Activated T-cell treated with anti-CD3 and anti-CD28 coated beads, Interleukin-2, amount 50 U/mL, for 4 hours (primary cell): ENCODE results near the gene NME4. TPM values are rescaled to one million over a fixed set of nuclear protein-coding genes. Genes with fewer than 3 reads are reported as not detected.
A peak's percentile ranks its signal among the peaks of the same experiment; 100 is the strongest.

Experiments used
- ATAC-seq, 2 donors: fragments of 200-7000 bp; cut with Tn5 transposase; one replicate each; pipeline ENCODE4 v1.10.0; 2021
- DNase-seq: peaks from one replicate; pipeline ENCODE4 v3.0.0-alpha.2; 2020
- H3K27me3 Mint-ChIP-seq: one replicate; pipeline ENCODE4 v1.8.0; 2021; ENCODE audit warnings: low read depth, mixed read lengths
- H3K36me3 Mint-ChIP-seq: one replicate; pipeline ENCODE4 v1.8.0; 2022; ENCODE audit warnings: mixed read lengths; ENCODE audit not compliant: insufficient read depth
- H3K4me1 Mint-ChIP-seq: one replicate; pipeline ENCODE4 v1.8.0; 2021; ENCODE audit warnings: low read depth, mixed read lengths
- H3K4me3 Mint-ChIP-seq: one replicate; pipeline ENCODE4 v1.8.0; 2021; ENCODE audit warnings: mild to moderate bottlenecking, moderate library complexity, mixed read lengths
- H3K9me3 Mint-ChIP-seq: one replicate; pipeline ENCODE4 v1.8.0; 2021; ENCODE audit warnings: mixed read lengths
- total RNA-seq, 3 donors: library from RNA; stranded (reverse); gene quantifications; one replicate each; pipeline ENCODE4 v1.2.1, GENCODE V29; 2021

NME4 gene
- total RNA-seq, 3 donors from 2014 or later, result 46.1 to 78.9 (median 52.7) TPM

GRCh38 chr16:392450-393030 lies 4.5 kb upstream of the NME4 start:
- H3K4me3 Mint-ChIP-seq, result no peak overlapping the region
- H3K27me3 Mint-ChIP-seq, result no peaks in the 10 kb centered on the region
- DNase-seq (no peak), ATAC-seq (peak in 1 of 2 donors; percentile 51)
- peaks cover 20% of the 10 kb centered on the region for H3K4me1 Mint-ChIP-seq
- H3K36me3 Mint-ChIP-seq, result no peaks in the 10 kb centered on the region
- no peaks in the 10 kb centered on the region for H3K9me3 Mint-ChIP-seq

DNA sequence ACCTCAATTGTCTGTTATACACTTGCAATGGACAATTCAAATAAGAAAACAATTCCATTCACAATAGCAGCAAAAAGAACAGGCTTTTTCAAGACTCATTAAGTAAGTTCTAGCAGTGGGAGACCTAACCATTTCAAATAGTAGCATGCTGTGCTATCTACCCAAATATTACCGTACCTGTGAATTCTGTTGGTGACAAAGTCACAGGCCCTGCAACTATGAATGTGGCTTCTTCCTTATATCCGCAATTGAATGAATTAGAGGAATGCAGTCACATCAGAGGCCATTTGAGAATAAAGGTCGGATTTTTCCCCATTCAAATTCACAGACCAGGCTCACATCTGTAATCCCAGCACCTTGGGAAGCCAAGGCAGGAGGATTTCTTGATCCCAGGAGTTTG lies 800 bp upstream of the NME4 start:
- Mint-ChIP-seq H3K36me3 (no peaks in the 10 kb centered on the region), H3K27me3 (no peaks in the 10 kb centered on the region), H3K9me3 (no peaks in the 10 kb centered on the region), H3K4me1 (peaks cover 32% of the 10 kb centered on the region), H3K4me3 (peak overlapping the region; percentile 80)
- no peak for ATAC-seq
- no peak for DNase-seq

- Mint-ChIP-seq H3K36me3 (no peaks in the 10 kb centered on the region), H3K4me1 (peaks cover 32% of the 10 kb centered on the region), H3K9me3 (no peaks in the 10 kb centered on the region), H3K4me3 (peak overlapping the region; percentile 80), H3K27me3 (no peaks in the 10 kb centered on the region)
- DNase-seq (no peak), ATAC-seq (no peak)
Observed at GRCh38 chr16:396605-397004, 394 bp upstream of the NME4 start.

- no peaks in the 10 kb centered on the region for H3K27me3 Mint-ChIP-seq
- H3K4me1 Mint-ChIP-seq, result peaks cover 22% of the 10 kb centered on the region
- DNase-seq (no peak), ATAC-seq (no peak)
- no peaks in the 10 kb centered on the region for H3K36me3 Mint-ChIP-seq
- H3K9me3 Mint-ChIP-seq, result no peaks in the 10 kb centered on the region
- H3K4me3 Mint-ChIP-seq, result peak overlapping the region; percentile 67
Observed at GRCh38 chr16:397736-398332, 835 bp downstream of the NME4 start.

DNA sequence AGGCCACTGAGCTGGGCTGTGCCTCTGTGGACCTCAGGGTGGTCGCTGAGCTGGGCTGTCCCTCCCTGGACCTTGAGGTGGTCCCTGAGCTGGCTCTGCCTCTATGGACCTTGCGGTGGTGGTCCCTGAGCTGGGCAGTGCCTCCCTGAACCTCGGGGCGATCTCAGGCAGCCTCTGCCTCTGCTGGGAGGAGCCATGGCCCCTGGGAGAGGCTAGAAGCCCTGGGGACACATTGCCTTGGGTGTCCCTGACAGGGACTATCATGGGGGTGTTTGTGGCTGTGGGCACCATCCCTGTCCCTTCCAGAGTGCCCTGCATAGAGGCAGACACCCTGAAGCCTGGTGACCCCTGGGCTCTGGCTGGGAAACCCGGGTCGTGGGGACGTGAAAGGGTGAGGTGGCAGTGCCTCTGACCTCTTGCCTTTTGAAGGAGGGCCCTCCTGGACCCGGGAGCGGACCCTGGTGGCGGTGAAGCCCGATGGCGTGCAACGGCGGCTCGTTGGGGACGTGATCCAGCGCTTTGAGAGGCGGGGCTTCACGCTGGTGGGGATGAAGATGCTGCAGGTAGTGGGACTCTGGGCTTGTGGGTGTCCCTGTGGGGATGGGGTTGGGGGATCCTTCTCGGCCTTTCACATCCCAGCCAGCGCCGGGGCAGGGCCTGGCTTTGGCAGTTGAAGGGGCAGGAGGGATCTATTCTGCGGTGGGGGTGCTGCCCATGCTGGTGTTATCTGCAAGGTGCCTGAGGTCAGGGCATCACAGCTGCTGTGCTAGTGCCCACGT lies 1.8 kb downstream of the NME4 start:
- H3K36me3 Mint-ChIP-seq, result no peaks in the 10 kb centered on the region
- ATAC-seq (no peak), DNase-seq (no peak)
- no peaks in the 10 kb centered on the region for H3K27me3 Mint-ChIP-seq
- H3K4me1 Mint-ChIP-seq, result peaks cover 22% of the 10 kb centered on the region
- no peaks in the 10 kb centered on the region for H3K9me3 Mint-ChIP-seq
- peak overlapping the region; percentile 67 for H3K4me3 Mint-ChIP-seq

GRCh38 chr16:399340-400019 lies 2.5 kb downstream of the NME4 start:
- Mint-ChIP-seq H3K36me3 (no peaks in the 10 kb centered on the region), H3K4me3 (peak overlapping the region; percentile 43), H3K27me3 (no peaks in the 10 kb centered on the region), H3K4me1 (peaks cover 22% of the 10 kb centered on the region), H3K9me3 (no peaks in the 10 kb centered on the region)
- DNase-seq (no peak), ATAC-seq (no peak)

DNA sequence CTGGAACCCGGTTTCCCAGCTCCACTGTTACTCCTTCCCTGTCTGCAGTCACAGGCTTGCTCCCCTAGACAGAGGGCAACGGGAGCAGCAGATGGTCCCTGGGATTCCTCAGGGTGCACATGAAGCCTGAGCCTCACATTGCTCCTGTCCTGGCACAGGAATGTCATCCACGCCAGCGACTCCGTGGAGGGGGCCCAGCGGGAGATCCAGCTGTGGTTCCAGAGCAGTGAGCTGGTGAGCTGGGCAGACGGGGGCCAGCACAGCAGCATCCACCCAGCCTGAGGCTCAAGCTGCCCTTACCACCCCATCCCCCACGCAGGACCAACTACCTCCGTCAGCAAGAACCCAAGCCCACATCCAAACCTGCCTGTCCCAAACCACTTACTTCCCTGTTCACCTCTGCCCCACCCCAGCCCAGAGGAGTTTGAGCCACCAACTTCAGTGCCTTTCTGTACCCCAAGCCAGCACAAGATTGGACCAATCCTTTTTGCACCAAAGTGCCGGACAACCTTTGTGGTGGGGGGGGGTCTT lies 3.1 kb downstream of the NME4 start:
- Mint-ChIP-seq H3K9me3 (no peaks in the 10 kb centered on the region), H3K36me3 (no peaks in the 10 kb centered on the region), H3K27me3 (no peaks in the 10 kb centered on the region), H3K4me1 (peaks cover 22% of the 10 kb centered on the region), H3K4me3 (peak overlapping the region; percentile 86)
- DNase-seq (no peak), ATAC-seq (no peak)

DNA sequence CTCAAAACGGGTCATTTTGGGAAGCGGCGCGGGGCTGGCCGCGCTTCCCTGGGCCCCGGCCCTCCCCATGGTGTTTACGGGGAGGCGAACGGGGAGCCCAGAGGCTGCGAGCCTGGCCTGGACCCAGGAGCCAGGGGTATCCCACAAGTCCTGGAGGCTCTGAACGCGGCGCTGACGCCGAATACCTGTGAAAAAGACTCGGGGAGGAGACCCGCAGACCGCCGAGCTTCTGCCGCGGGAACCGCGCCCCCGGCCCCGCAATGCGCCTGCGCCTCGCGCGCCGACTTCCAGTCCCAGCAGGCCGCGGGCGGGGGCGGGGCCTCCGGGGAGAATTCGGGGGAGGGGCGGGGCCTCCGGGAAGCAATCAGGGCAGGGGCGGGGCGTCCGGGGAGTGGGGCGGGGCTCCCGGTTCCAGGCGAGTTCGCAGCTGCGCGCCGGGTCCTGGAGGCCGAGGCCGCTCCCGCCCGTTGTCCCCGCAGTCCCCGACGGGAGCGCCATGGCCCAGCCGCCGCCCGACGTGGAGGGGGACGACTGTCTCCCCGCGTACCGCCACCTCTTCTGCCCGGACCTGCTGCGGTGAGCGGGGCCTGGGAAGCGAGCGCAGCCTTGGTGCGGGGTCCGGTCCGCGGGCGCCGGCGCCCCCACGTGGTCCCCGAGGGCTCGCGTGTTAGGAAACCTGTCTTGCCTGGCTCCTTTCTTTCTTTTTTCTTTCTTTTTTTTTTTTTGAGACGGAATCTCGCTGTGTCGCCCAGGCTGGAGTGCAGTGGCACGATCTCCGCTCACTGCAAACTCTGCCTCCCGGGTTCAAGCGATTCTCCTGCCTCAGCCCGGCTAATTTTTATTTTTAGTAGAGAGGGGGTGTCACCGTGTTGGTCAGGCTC lies 4.7 kb downstream of the NME4 start, which contains the start of gene DECR2:
DECR2 (plus strand) TSS at position 418 of the 881 bp plus-strand sequence; CDS start at position 497, 79 bp downstream.
- H3K4me1 Mint-ChIP-seq, result peaks cover 16% of the 10 kb centered on the region
- H3K27me3 Mint-ChIP-seq, result no peaks in the 10 kb centered on the region
- peak; percentile 85 to 88 for ATAC-seq
- H3K9me3 Mint-ChIP-seq, result no peaks in the 10 kb centered on the region
- DNase-seq, result peak; percentile 99
- no peaks in the 10 kb centered on the region for H3K36me3 Mint-ChIP-seq
- peak within 1 kb of the TSS; percentile 86 for H3K4me3 Mint-ChIP-seq

DNA sequence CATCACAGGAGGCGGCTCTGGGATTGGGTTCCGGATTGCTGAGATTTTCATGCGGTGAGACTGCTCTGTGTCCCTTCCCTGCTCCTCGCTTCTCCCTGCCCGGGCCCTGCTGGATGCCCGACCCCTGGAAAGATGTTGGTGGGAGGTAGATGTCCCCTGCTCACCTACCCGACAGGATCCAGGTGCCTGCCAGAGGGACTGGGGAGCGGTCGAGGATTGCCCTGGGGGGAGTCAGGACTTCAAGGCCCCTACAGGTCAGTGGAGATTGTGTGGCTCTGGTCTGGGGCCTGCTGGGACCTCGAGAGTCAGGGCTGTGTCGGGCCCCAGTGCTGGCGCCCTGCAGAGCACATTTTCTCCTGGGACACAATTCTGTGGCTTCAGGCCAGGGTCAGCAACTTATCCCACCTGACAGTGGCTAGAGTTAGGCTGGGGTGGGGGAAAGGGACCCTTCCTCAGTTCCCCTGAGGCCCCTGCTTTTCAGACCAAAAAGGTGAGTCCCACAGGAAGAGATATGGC lies 8.0 kb downstream of the NME4 start:
- DNase-seq, result no peak
- H3K36me3 Mint-ChIP-seq, result no peaks in the 10 kb centered on the region
- H3K4me3 Mint-ChIP-seq, result no peak overlapping the region
- H3K9me3 Mint-ChIP-seq, result no peaks in the 10 kb centered on the region
- peaks cover 7% of the 10 kb centered on the region for H3K4me1 Mint-ChIP-seq
- ATAC-seq, result no peak
- H3K27me3 Mint-ChIP-seq, result no peaks in the 10 kb centered on the region

DNA sequence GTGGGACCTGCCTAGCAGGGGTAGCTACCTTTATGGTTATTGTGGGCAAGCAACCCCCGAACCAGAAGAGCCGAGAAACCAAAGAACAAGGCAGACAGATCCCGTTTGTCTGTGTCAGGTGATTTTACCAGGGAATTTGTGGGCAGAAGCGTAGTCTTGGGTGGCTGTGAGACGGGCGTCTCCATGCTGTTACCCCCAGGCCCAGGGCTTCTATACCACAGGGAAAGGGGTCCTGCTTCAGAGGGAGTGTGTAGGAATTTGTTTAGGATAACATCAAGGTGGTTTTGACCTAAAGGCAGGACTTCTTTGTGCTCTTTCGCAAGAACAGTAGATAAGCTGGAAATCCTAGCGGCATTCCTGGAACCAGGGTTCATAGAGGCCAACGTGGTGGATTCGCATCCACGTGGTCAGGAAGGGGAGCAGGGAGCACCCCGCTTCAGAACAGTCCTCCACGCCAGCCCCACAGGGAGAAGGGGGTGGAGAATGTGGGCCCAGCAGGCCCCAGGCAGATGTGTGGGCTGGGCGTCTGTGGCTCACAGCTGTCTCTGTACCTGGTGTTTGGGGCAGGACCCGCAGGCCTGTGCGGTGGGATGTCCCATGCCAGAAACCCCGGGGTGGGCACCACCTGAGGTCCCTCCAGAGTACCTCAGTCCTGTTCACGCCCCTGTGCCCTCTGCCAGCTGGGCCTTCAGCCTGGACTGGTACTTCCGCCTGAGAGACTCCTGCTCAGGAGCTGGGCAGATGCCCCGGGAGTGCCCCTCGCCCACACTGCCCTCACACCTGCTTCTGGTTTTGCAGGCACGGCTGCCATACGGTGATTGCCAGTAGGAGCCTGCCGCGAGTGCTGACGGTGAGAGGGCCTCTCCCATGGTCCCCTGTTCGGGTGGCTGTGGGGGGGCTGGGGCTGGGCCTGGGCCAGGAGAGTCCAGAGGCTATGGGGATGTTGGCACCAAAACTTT lies 8.8 kb downstream of the NME4 start:
- no peak overlapping the region for H3K4me3 Mint-ChIP-seq
- DNase-seq, result no peak
- H3K4me1 Mint-ChIP-seq, result no peaks in the 10 kb centered on the region
- no peak for ATAC-seq
- H3K36me3 Mint-ChIP-seq, result no peaks in the 10 kb centered on the region
- H3K9me3 Mint-ChIP-seq, result no peaks in the 10 kb centered on the region
- no peaks in the 10 kb centered on the region for H3K27me3 Mint-ChIP-seq

DNA sequence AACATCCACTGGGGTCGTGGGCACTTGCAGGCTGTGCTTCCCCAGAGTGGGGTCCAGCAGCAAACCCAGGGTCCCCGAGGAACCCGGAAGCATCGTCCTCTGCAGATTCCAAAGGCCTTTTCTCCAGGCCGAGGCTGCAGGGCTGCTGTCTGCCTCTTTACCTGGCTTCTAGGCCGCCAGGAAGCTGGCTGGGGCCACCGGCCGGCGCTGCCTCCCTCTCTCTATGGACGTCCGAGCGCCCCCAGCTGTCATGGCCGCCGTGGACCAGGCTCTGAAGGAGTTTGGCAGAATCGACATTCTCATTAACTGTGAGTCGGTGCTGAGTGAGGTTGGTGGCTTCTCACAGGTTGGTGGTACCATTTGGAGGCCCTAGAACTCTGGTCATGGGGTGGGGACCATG lies 10.3 kb downstream of the NME4 start:
- DNase-seq, result no peak
- no peak overlapping the region for H3K4me3 Mint-ChIP-seq
- no peak for ATAC-seq

GRCh38 chr16:410516-411178 lies 13.6 kb downstream of the NME4 start:
- ATAC-seq, result no peak
- Mint-ChIP-seq H3K4me3 (no peak overlapping the region), H3K27me3 (no peaks in the 10 kb centered on the region), H3K4me1 (no peaks in the 10 kb centered on the region), H3K9me3 (no peaks in the 10 kb centered on the region), H3K36me3 (no peaks in the 10 kb centered on the region)
- no peak for DNase-seq

More for the DNA sequence above, 10.3 kb downstream of the NME4 start:
- no peaks in the 10 kb centered on the region for H3K9me3 Mint-ChIP-seq
- no peaks in the 10 kb centered on the region for H3K4me1 Mint-ChIP-seq
- H3K27me3 Mint-ChIP-seq, result no peaks in the 10 kb centered on the region
- no peaks in the 10 kb centered on the region for H3K36me3 Mint-ChIP-seq
